GM19463 (cell line): ENCODE measurements around the gene PAGE2.
"Not testable (repeated sequence)": the region's sequence is repeated elsewhere in the genome, so short reads cannot be mapped to it uniquely, and the experiment has no call there.

Experiments
- ATAC-seq: cut with Tn5 transposase; IDR thresholded peaks from one replicate; pipeline ENCODE4 v1.9.1; 2021; ENCODE audit warnings: mild to moderate bottlenecking, moderate library complexity; ENCODE audit not compliant: unreplicated experiment

The PAGE2 gene

GRCh38 chrX:55088795-55089489, at the start of gene PAGE2:
TSS of gene PAGE2 (plus strand) at chrX:55089018. CDS start at chrX:55090021, 1,003 bp downstream.
- no peak for ATAC-seq

GRCh38 chrX:55039471-55039870, 49.3 kb upstream of the PAGE2 start:
- ATAC-seq, result no peak

GRCh38 chrX:55041514-55041913, 47.3 kb upstream of the PAGE2 start:
- ATAC-seq, result no peak

GRCh38 chrX:55050599-55050998, 38.2 kb upstream of the PAGE2 start:
- not testable (repeated sequence) for ATAC-seq

- no peak for ATAC-seq
Observed at GRCh38 chrX:55056820-55057674, 31.8 kb upstream of the PAGE2 start.

GRCh38 chrX:55057675-55058249, 31.1 kb upstream of the PAGE2 start:
- peak; percentile 70 for ATAC-seq

GRCh38 chrX:55067180-55067579, 21.6 kb upstream of the PAGE2 start:
- ATAC-seq, result not testable (repeated sequence)

- no peak for ATAC-seq
Observed at GRCh38 chrX:55072286-55072685, 16.5 kb upstream of the PAGE2 start.

- ATAC-seq, result no peak
Observed at GRCh38 chrX:55074851-55075467, 13.9 kb upstream of the PAGE2 start, which contains the start of gene PAGE2B. TSS of gene PAGE2B (plus strand) at chrX:55075030. CDS start at chrX:55076042, 1,012 bp downstream.

GRCh38 chrX:55098691-55099090, 9.9 kb downstream of the PAGE2 start:
- no peak for ATAC-seq

GRCh38 chrX:55099162-55099561, 10.3 kb downstream of the PAGE2 start:
- ATAC-seq, result no peak

- no peak for ATAC-seq
Observed at GRCh38 chrX:55102754-55103153, 13.9 kb downstream of the PAGE2 start.

GRCh38 chrX:55107262-55107661, 18.4 kb downstream of the PAGE2 start:
- ATAC-seq, result no peak

- ATAC-seq, result no peak
Observed at GRCh38 chrX:55107911-55108310, 19.1 kb downstream of the PAGE2 start.

GRCh38 chrX:55109306-55109705, 20.5 kb downstream of the PAGE2 start:
- ATAC-seq, result no peak

GRCh38 chrX:55111578-55112254, 22.9 kb downstream of the PAGE2 start:
- ATAC-seq, result no peak

GRCh38 chrX:55116589-55116988, 27.8 kb downstream of the PAGE2 start:
- not testable (repeated sequence) for ATAC-seq

GRCh38 chrX:55118574-55118973, 29.8 kb downstream of the PAGE2 start:
- no peak for ATAC-seq

GRCh38 chrX:55119271-55119670, 30.5 kb downstream of the PAGE2 start:
- no peak for ATAC-seq

- ATAC-seq, result no peak
Observed at GRCh38 chrX:55119712-55120111, 30.9 kb downstream of the PAGE2 start.
